H7 (cell line): Measurements from ENCODE around the gene SOX18. TPM values are rescaled to one million over a fixed set of nuclear protein-coding genes. Genes with fewer than 3 reads are reported as not detected.

Experiments used
- DNase-seq: peaks from one replicate; pipeline ENCODE4 v3.0.0; 2012
- H3K27me3 ChIP-seq: 2 replicates; pipeline ENCODE4 v1.6.0; 2011; ENCODE audit warnings: mild to moderate bottlenecking, low read length; ENCODE audit not compliant: control insufficient read depth, insufficient read depth
- H3K36me3 ChIP-seq: replicated peaks from 2 replicates; pipeline ENCODE4 v1.5.1; 2011; ENCODE audit warnings: low read length; ENCODE audit not compliant: control insufficient read depth, insufficient read depth
- H3K4me3 ChIP-seq: 2 replicates; pipeline ENCODE4 v1.5.1; 2011; ENCODE audit warnings: low read depth, mild to moderate bottlenecking, control low read depth, low read length, moderate library complexity; ENCODE audit not compliant: insufficient read depth
- total RNA-seq: library from RNA; depleted of rRNA; stranded (reverse); fragments of >200 nt; shearing (Covaris generic); gene quantifications from 2 replicates; pipeline ENCODE4 v1.2.3, GENCODE V29; 2014

Gene SOX18
- total RNA-seq, 1 experiment from 2014 or later = 1.2 TPM

GRCh38 chr20:64036346-64037198 is 12.9 kb downstream of the SOX18 start:
- Histone ChIP-seq H3K36me3 (peaks cover 6% of the 10 kb centered on the region), H3K27me3 (peaks cover 38% of the 10 kb centered on the region), H3K4me3 (no peak overlapping the region)
- DNase-seq = peak; percentile 81

DNA sequence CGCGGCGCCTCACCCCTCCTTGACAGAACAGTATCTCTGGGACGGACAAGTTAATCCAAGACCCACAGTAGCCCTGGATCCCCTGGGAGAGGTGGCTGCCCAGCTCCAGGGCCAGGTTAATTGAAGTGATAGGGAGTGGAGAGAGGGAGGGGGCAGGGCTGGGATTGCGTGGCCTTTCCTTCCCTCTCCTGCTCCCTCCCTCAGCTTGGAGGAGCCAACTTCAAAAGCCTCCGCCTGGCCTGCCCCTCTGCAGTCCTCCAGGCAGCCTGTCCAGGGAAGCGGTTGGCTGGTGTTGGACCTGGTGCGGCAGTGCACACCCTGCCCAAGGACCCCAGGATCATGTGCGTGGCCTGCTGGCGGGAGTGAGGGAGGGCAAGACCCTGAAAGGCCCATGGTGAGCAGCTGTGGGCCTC is 13.5 kb downstream of the SOX18 start, which contains the start of gene C20orf204:
Gene C20orf204 (plus strand): TSS at position 250 of the 413 bp plus-strand sequence. CDS start 142 bp downstream, at position 392.
- peaks cover 31% of the 10 kb centered on the region for H3K27me3 ChIP-seq
- H3K36me3 ChIP-seq = peaks cover 6% of the 10 kb centered on the region
- no peak within 1 kb of the TSS for H3K4me3 ChIP-seq
- peak; percentile 85 for DNase-seq

- DNase-seq = no peak
- H3K36me3 ChIP-seq = peaks cover 6% of the 10 kb centered on the region
- H3K4me3 ChIP-seq = no peak overlapping the region
- H3K27me3 ChIP-seq = peaks cover 25% of the 10 kb centered on the region
Measured at GRCh38 chr20:64035066-64035932, 14.1 kb downstream of the SOX18 start.

DNA sequence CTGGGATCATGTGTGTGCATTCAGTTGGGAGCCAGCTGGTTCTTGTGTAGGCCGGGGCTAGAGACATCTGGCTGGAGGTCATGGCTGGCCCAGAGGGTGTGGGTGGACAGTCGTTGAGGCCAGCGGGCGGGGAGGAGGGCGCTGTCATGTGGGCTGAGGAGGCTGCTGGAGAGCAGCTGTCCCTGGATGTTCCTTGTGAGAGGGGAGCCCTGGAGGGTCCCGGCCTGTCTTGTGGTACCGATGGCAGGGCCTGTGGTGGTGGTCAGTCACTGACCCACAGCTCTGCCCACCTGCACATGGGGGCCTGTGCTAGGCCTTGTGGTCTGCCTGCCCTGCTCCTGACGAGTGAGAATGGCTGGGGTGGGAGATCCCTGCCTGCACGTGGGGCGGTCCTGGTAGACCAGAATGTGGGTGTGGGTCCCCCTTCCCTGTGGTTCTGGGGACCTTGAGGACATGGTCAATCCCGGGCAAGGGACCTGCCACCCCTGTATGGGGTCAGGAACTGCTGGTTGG is 15.4 kb downstream of the SOX18 start:
- Histone ChIP-seq H3K36me3 (peaks cover 10% of the 10 kb centered on the region), H3K4me3 (no peak overlapping the region), H3K27me3 (peaks cover 12% of the 10 kb centered on the region)
- no peak for DNase-seq

DNA sequence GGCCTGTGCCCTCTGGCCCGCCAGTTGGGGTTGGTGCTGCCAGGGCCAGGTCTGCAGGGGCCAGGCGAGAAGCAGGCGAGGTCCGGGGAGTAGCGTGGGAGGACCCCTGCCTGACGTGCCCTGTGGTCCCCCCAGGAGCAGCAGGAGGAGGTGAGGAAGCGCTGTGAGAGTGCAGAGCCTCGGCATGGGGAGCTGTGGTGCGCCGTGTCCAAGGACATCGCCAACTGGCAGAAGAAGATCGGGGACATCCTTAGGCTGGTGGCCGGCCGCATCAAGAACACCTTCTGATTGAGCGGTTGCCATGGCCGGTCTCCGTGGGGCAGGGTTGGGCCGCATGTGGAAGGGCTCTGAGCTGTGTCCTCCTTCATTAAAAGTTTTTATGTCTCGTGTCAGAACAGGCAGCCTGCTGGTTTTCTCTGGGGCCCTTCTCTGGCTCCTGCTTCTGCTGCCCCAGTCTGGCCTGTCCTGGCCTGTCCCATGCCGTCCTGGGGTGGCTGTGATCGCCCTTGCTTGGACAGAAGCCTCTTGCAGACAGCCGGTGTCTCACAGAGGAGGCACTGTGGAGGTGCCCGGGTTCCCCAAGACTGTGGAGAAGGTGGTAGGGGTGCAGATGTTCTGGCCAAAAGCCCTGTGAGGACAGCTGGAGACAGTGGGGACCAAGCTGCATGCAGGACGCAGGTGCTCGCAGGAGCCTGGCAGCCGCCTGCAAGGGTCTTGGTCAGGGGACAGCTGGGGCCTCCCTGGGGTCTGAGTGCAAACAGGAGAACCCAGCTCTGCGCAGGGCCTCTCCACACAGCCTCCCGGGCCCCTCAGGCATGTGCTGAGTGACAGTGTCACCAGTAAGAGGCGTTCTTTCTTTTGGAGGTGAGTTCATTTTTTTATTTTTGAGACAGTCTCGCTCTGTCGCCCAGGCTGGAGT is 16.5 kb downstream of the SOX18 start:
- DNase-seq = no peak
- H3K4me3 ChIP-seq = no peak overlapping the region
- H3K36me3 ChIP-seq = peaks cover 15% of the 10 kb centered on the region
- peaks cover 3% of the 10 kb centered on the region for H3K27me3 ChIP-seq

DNA sequence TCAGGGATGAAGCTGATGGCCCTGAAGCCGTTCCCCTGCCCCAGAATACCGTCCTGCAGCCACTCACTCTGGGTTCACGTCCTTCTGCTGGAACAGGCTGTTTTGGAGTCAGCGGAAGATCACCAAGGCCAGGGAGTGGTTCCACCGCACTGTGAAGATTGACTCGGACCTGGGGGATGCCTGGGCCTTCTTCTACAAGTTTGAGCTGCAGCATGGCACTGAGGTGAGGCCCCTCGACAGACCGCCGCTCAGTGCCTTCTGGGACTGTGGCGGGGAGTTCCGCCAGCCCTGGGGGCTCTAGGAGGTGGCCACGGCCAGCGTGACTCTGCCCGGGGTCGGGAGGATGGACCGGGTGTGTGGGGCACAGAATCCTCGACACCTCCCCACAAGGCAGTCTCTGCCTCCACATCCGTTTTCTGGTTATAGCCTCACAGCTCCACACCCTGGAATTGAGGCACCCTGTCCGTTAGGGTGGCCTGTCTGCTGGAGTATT is 17.6 kb downstream of the SOX18 start:
- H3K36me3 ChIP-seq = peaks cover 24% of the 10 kb centered on the region
- no peaks in the 10 kb centered on the region for H3K27me3 ChIP-seq
- DNase-seq = no peak
- no peak overlapping the region for H3K4me3 ChIP-seq

- Histone ChIP-seq H3K36me3 (peaks cover 27% of the 10 kb centered on the region), H3K4me3 (no peak overlapping the region), H3K27me3 (no peaks in the 10 kb centered on the region)
- no peak for DNase-seq
Measured at GRCh38 chr20:64030371-64031134, 18.9 kb downstream of the SOX18 start.

- Histone ChIP-seq H3K36me3 (peaks cover 29% of the 10 kb centered on the region), H3K27me3 (no peaks in the 10 kb centered on the region), H3K4me3 (no peak overlapping the region)
- DNase-seq = no peak
Measured at GRCh38 chr20:64029293-64030117, 19.9 kb downstream of the SOX18 start.

GRCh38 chr20:64027981-64028685 is 21.3 kb downstream of the SOX18 start:
- no peak overlapping the region for H3K4me3 ChIP-seq
- no peak for DNase-seq
- H3K27me3 ChIP-seq = no peaks in the 10 kb centered on the region
- peaks cover 36% of the 10 kb centered on the region for H3K36me3 ChIP-seq

DNA sequence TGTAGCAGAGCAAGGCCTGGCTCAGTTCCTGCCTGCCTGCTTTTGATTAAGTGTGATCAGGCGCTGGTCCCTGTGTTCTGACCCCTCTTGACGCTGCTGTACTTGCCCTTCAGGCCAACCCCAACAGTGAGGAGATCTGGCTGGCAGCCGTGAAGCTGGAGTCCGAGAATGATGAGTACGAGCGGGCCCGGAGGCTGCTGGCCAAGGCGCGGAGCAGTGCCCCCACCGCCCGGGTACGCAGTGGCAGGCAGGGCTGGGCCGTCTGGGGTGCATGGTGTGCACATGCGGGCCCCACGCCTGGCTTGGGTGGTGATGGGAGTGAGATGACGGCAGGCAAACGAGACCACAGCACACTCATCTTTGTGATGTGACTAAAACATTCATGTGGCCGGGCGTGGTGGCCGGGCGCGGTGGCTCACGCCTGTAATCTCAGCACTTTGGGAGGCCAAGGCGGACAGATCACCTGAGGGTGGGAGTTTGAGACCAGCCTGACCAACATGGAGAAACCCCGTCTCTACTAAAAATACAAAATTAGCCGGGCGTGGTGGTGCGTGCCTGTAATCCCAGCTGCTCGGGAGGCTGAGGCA is 23.5 kb downstream of the SOX18 start:
- Histone ChIP-seq H3K4me3 (no peak overlapping the region), H3K27me3 (no peaks in the 10 kb centered on the region), H3K36me3 (peaks cover 33% of the 10 kb centered on the region)
- no peak for DNase-seq

DNA sequence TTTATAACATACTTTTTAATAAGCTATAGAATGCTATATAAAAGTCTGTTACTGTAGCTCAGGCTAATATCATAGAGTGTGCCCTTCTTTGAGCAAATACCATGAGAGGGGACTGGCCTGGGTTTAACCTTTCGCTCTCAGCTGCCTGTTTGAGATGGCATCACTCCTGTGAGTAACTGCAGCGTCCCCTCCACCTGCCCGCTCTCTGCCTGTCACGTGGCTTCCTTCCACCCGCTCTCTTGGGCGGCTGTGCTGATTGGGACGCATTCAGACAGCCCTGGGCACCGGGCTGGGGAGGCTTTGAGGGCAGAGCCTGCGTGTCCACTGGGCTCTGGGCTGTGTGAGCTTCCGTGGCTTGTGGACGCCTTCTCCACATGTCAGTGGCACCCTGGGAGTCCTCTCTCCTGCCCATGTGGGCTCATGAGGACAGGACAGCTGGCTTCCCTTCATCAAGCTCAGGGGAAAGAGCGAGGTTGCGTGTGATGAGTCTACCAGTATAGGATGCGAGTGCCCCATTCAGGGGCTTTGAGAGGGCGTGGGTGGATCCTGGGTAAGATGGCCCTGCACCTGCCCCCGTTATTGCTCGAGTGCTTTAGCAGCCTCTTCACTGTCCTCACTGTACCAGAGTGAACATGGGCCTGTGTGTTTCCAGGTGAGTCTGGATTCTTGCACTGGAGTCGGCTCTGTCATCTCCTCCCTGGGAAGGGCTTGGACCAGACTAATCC is 24.2 kb downstream of the SOX18 start:
- H3K27me3 ChIP-seq = no peaks in the 10 kb centered on the region
- H3K4me3 ChIP-seq = no peak overlapping the region
- no peak for DNase-seq
- H3K36me3 ChIP-seq = peaks cover 33% of the 10 kb centered on the region
